Raji (cell line): ENCODE data around the gene HSD17B8.

Experiments used
- POLR2A ChIP-seq: IDR thresholded peaks from 2 replicates; pipeline ENCODE4 v1.6.1; 2011; ENCODE audit warnings: low read depth, low read length, control low read depth; ENCODE audit not compliant: insufficient read depth

HSD17B8 gene

GRCh38 chr6:33169291-33170175, 34.9 kb upstream of the HSD17B8 start:
- no peak for TF ChIP-seq POLR2A

- TF ChIP-seq POLR2A = no peak
Measured at GRCh38 chr6:33170176-33171015, 34.1 kb upstream of the HSD17B8 start.

GRCh38 chr6:33171016-33171879, 33.2 kb upstream of the HSD17B8 start:
- TF ChIP-seq POLR2A = no peak

- no peak for TF ChIP-seq POLR2A
Measured at GRCh38 chr6:33171880-33172687, 32.4 kb upstream of the HSD17B8 start.

- no peak for TF ChIP-seq POLR2A
Measured at GRCh38 chr6:33172688-33173534, 31.5 kb upstream of the HSD17B8 start.

GRCh38 chr6:33173535-33174180, 30.8 kb upstream of the HSD17B8 start:
- no peak for TF ChIP-seq POLR2A

GRCh38 chr6:33174784-33175183, 29.7 kb upstream of the HSD17B8 start:
- TF ChIP-seq POLR2A = no peak

GRCh38 chr6:33175436-33176069, 28.9 kb upstream of the HSD17B8 start:
- no peak for TF ChIP-seq POLR2A

GRCh38 chr6:33176906-33177305, 27.5 kb upstream of the HSD17B8 start:
- no peak for TF ChIP-seq POLR2A

GRCh38 chr6:33177552-33178446, 26.7 kb upstream of the HSD17B8 start:
- TF ChIP-seq POLR2A = no peak

GRCh38 chr6:33178755-33179475, 25.5 kb upstream of the HSD17B8 start:
- TF ChIP-seq POLR2A = no peak
